ENCODE measurements around the gene S100A11. TPM values are rescaled to one million over a fixed set of nuclear protein-coding genes. Genes with fewer than 3 reads are reported as not detected.

The S100A11 gene
- total RNA-seq, 2 experiments from 2014 or later = 269 to 292 TPM

DNA sequence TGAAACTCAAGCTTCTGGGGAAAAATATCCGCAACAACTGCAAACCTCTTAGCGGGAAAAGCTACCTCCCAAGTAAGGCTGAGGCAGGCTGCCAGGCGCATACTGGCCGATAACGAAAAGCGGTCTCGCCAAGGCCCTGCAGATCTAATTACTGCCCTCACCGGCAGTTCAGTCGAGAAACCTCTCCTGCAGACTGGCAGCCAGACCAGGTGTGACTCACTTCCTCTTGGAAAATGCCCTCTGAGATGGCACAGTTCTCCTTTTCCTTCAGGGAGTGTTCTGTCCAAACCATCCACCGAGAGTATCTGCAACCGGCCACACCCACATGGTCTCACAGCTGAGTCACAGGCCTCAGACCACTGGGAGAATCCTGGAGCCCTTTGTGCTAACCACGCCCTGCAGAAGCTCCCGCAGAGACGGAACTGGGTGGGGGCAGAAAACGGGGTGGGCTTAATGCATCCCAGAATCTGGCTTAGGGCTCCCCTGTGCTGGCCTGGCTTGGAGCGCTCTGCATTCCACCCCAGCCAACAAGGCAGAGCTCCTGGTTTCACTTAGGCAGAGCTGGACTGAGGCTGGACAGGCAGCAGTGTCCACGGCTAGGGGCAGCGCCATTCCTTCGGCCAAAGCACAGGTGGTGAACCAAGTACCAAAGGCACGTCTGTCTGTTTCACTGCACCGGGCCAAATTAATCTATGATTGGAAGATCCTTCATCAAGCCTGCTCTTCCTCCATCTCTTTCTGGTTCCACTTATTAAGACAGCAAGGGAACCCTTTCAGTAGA is 44.3 kb downstream of the S100A11 start:
- POLR2A ChIA-PET = interaction anchor here (1.1 to 2.4 kb wide), 2 partner anchors 9 to 51 kb away, joined by 3 to 11 read pairs; no protein-coding TSS in a partner anchor
- CTCF ChIA-PET = interaction anchor here (1.2 to 10.7 kb wide), 4 partner anchors 10 to 59 kb away, joined by 5 to 121 read pairs (median 6); no protein-coding TSS in a partner anchor

DNA sequence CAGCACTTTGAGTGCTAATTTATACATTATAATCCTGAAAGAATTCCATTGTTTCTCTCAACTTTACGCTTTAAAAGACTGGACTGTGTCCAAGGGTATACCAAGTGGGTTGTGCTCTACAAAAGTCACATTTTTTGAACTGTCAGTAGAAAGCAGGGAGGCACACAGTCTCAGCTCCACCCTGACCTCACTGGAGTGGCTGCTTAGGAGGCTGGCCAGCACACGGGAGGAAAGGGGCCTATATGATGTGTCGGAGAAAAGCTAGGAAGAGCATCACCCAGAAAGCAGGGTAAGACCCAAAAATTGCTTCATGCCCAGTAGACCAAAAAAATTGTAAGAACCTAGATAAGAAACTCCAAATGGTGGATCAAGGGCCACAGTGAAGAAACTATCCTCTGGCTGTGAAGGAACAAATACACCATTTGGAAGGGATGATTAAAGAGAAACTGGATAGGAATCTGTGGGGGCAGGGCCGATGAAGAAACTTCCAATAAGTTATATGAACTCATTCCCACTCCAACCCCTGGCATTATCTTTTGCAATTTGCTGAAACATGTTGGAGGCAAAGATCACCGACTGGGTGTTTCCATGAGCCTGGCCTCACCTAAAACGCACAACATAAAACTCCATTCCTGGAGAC is 45.0 kb downstream of the S100A11 start:
- ChIA-PET POLR2A (interaction anchor here (2.4 kb wide), 1 partner anchor 8 kb away, joined by 11 read pairs; no protein-coding TSS in a partner anchor), CTCF (interaction anchor here (1.2 to 10.7 kb wide), 4 partner anchors 10 to 58 kb away, joined by 5 to 121 read pairs (median 6); no protein-coding TSS in a partner anchor)

DNA sequence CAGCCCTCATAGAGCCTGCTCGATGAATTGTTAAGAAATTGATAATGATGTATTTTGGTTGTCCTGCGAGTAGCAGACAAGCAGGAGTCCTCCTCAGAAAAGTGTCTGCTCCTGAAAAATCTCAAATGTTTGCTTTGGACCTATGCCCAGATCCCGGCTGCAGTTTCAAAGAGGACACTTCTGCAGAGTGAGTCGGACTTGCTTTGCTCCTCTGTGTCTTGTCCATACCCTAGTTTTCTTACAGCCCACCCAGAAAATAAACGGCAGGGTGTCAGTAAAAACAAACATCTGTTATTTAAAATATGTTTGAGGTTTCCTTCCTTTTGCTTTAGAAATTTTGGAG is 46.0 kb downstream of the S100A11 start:
- ChIA-PET CTCF (interaction anchor here (1.0 to 1.6 kb wide), 3 partner anchors 11 to 57 kb away, joined by 3 to 6 read pairs (median 5); no protein-coding TSS in a partner anchor), POLR2A (no interaction called here)

DNA sequence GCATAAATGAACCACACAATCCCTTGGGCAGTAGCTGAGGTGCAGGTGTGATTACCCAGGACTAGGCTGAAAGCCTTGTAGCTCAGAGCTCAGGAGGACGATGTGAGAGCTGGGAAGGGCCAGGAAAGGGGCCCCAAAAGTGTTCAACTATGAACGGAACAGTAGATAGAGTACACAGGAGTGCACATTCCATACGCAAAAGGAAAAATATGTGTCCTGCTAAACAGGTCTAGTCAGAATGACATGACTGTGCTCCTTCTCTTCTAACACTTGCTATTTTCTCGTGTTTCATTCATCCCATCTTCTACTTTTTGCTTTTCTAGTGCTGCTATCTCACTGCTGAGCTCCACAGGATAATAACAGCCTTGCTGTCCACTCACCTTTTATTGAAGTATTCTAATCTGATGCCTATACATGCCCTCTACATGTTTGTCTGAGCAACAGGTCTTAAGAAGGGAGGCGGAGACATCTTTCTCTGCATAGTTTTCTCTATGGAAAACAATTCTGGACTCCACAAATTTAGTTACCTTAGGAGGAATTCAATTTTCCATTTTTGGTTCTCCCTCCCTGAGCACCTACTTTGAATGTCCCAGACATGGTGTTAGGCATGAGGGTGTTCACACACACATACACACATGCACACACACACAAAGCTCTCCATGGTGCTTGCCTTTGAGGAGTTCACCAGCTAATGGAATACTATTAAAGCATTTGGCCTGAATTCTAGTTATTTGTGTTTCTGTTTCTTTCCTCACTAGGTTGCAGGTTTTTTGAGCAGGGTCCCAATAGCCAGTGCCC is 46.5 kb downstream of the S100A11 start:
- ChIA-PET POLR2A (no interaction called here), CTCF (interaction anchor here (0.6 to 1.5 kb wide), 4 partner anchors 15 to 85 kb away, joined by 3 to 6 read pairs (median 4); no protein-coding TSS in a partner anchor)

DNA sequence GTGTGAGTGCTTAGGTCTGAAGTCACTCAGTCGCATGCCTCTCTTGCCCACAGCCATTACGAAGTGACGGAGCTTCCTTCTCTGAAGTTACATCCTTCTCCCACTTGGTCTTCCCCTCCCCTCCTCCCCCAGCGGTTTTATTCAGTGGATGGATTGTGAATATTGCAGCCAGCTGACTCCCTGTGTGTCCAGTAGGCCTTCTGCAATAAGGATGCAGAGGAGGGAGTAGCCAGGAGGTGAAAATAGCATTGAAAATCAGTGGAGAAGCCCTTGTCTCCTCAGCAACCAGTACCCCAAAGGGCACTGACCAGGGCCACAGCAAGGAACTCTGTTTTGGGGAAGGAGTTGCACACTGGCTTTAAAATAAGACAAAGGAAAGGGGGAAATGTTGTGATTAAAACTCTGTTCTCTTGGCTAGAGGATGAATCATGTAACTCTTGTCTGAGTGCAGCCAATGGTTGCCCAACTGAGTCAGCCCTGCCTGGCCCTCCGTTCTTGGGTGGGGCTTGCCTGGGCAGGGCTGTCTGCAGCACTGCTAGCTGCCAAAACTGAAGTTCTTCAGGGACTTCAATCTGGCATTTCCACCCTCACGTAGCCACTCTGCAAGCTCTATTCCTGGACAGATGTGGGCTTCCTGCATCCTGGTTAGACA is 47.5 kb downstream of the S100A11 start:
- POLR2A ChIA-PET = no interaction called here

DNA sequence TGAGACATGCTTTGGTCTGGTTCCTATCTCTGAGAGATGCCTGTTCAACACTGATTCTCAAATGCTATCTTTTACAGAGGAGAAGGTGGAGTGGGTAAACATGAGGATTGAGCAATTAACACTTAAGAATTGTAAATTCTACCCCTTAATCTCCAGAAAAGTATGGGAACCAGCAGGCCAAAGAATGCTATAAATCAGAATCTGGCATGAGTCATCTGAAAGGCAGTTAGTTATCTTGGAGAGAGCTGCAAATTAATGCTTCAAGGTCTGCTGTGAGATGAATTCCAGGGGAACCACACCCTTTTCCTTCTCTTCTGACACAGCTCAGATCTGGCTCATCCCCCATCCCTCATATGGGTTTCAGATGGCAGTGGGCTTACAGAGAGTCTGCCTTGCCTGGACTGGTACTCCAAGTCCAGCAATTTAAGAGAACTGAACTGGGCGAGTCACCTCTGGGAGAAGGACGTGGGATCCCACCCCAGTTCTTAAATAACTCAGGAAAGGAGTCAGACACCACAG is 48.3 kb downstream of the S100A11 start:
- POLR2A ChIA-PET = no interaction called here
- CTCF ChIA-PET = interaction anchor here (1.0 to 3.2 kb wide), 6 partner anchors 13 to 79 kb away, joined by 3 to 15 read pairs (median 4); partner anchors contain the start of gene THEM4

More for the DNA sequence above, 47.5 kb downstream of the S100A11 start:
- CTCF ChIA-PET = interaction anchor here (1.0 to 3.2 kb wide), 6 partner anchors 12 to 57 kb away, joined by 3 to 15 read pairs (median 4); no protein-coding TSS in a partner anchor

DNA sequence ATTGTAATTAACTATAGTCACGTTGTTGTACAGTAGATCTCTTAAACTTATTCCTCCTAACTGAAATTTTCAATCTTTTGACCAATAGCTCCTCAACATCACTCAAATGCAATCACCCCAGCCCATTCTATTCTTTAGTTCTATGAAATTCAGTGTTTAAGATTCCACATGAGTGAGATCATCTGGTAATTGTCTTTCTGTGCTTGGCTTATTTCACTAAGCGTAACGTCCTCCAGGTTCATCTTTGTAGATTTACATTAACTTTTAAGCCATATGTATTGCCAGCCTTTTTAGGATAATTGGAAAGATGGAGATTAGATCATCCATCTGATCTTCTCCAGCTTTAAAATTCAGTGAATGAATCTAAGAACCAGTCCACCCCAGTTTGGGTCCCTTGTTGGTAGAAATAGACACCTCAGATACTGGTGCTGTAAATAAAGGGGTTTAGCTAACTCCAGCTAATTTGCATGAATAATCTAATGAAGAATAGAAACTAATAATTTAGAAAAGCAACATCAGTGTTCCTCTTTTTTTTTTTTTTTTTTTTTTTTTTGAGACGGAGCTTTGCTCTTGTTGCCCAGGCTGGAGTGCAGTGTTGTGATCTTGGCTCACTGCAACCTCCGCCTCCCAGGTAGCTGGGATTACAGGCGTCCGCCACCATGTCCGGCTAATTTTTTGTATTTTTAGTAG is 50.2 kb downstream of the S100A11 start:
- ChIA-PET CTCF (interaction anchor here (1.2 to 3.2 kb wide), 4 partner anchors 14 to 51 kb away, joined by 3 to 15 read pairs (median 6); no protein-coding TSS in a partner anchor), POLR2A (interaction anchor here (0.7 kb wide), 1 partner anchor 20 kb away, joined by 5 read pairs; no protein-coding TSS in a partner anchor)

DNA sequence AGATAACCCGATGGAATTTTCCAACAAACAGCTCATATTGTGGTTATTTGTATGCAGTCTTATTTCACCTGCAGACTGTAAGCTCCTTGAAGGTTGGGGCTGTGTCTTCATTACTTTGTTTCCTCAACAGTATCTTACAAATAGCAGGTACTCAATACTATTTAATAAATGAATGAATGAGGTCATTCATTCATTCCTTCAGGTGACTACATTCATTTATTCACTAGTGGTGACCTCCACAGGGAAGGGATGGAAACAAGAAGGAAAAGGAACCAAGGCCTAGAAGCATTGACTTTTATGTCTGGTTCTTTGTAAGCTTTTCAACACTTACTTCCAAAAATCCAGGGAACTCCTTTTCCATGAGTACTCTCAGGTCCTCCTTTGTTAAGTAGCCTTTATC is 51.0 kb downstream of the S100A11 start:
- POLR2A ChIA-PET = interaction anchor here (0.5 kb wide), 1 partner anchor 64 kb away, joined by 3 read pairs; no protein-coding TSS in a partner anchor
- CTCF ChIA-PET = interaction anchor here (0.8 to 3.2 kb wide), 6 partner anchors 10 to 52 kb away, joined by 3 to 15 read pairs (median 4); no protein-coding TSS in a partner anchor

DNA sequence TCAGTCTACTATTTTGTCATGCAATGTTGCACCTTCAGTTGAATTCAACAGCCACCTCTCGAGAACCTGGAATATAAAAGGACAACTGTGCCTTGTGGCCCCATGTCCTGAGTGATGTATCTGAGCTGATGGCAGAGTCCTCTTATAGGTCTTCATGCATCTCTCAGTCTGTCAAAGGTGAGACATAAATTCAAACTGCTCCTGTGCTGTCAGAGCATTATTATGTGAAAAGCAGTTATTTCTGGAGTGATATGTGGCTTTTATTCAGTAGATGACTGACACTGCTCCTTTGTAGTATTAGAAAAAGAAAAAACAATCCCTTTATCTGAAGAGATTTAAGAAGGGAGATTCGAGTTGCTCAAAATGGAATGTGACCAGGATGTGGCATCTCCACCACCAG is 51.5 kb downstream of the S100A11 start:
- POLR2A ChIA-PET = no interaction called here
- CTCF ChIA-PET = interaction anchor here (0.8 to 3.8 kb wide), 8 partner anchors 9 to 77 kb away, joined by 3 to 19 read pairs (median 4); partner anchors contain the start of gene THEM4

DNA sequence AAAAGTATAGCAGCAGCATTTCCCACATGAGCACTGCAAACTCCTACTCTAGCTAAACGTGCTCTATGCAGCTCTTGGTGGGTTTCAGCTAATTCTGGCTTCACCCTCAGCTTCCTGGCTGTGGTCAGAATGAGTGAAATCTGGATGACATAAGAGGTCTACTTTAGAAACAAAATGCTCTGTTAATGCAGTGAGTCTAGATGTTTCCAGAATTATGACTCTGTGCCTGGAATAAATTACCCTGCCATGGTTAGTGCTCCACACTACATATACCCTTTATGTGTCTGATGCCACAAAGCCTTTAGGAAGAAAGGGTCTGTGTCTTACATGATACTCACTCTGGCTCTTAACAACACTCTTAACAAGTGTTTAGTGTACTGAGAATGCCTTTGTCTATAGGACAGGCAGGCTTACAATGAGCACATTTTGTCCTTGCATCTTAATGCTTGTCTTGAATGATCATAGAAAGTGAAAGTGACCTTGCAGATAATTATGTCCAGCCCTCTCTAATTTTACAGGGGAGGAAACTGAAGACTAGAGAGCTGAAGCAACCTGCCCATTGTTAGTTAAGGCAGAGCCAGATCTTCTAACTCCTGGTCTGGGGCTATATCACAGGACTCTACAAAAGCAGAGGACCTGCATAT is 52.4 kb downstream of the S100A11 start:
- POLR2A ChIA-PET = interaction anchor here (1.1 to 2.1 kb wide), 4 partner anchors 8 to 38 kb away, joined by 3 to 11 read pairs (median 6); partner anchors contain the start of gene S100A10
- CTCF ChIA-PET = interaction anchor here (0.9 to 3.8 kb wide), 8 partner anchors 8 to 76 kb away, joined by 3 to 19 read pairs (median 5); partner anchors contain the start of gene THEM4

Other genes starting within 250 kb of the S100A11 start
- gene TDRKH, start 246.5 kb downstream of the S100A11 start, total RNA-seq = 10 to 100 TPM; 12.7 to 13.1 TPM
- gene LINGO4, start 231.6 kb downstream of the S100A11 start, total RNA-seq = under 1 TPM; 0.08 to 0.13 TPM
- gene RORC, start 205.2 kb downstream of the S100A11 start, total RNA-seq = 1 to 10 TPM in 1 of 2 experiments, under 1 TPM in 1; 0.90 to 1.3 TPM
- gene C2CD4D, start 197.2 kb downstream of the S100A11 start, total RNA-seq = 1 to 10 TPM; 1.5 to 1.7 TPM
- not detected for gene THEM5, start 183.3 kb downstream of the S100A11 start, total RNA-seq
- gene THEM4, start 127.5 kb downstream of the S100A11 start, total RNA-seq = 10 to 100 TPM; 28.7 to 31.8 TPM
- 100 to 1,000 TPM; 285 to 288 TPM for gene S100A10, start 43.1 kb downstream of the S100A11 start, total RNA-seq
- not detected for gene TCHHL1, start 52.1 kb upstream of the S100A11 start, total RNA-seq
- under 1 TPM; 0.17 TPM for gene TCHH, start 78.4 kb upstream of the S100A11 start, total RNA-seq
- not detected for gene RPTN, start 122.2 kb upstream of the S100A11 start, total RNA-seq
- gene HRNR, start 187.2 kb upstream of the S100A11 start, total RNA-seq = not detected

Data from activated CD8-positive, alpha-beta memory T cell treated with anti-CD3 and anti-CD28 coated beads for 36 hours (primary cell).